22Rv1 (cell line): ENCODE measurements around the gene TAC3.
"Not testable (repeated sequence)": the region's sequence is repeated elsewhere in the genome, so short reads cannot be mapped to it uniquely, and the experiment has no call there.

Experiments
- H3K27ac ChIP-seq: fragments of 450-650 bp; 2 replicates; pipeline ENCODE4 v1.5.1; 2017
- CTCF ChIP-seq: fragments of 450-650 bp; IDR thresholded peaks from 2 replicates; pipeline ENCODE4 v1.5.1; 2017; ENCODE audit warnings: mild to moderate bottlenecking
- ZFX ChIP-seq: fragments of 450-650 bp; IDR thresholded peaks from 2 replicates; pipeline ENCODE4 v1.6.1; 2017; ENCODE audit warnings: antibody characterized with exemption, borderline replicate concordance

TAC3 gene

GRCh38 chr12:57016348-57016747 is at the start of gene TAC3:
Gene TAC3 (minus strand): TSS chr12:57016529. CDS start chr12:57015797, 732 bp downstream.
- TF ChIP-seq ZFX = no peak
- no peak for TF ChIP-seq CTCF
- H3K27ac ChIP-seq = no peak within 1 kb of the TSS

GRCh38 chr12:57063991-57064685 is 47.8 kb upstream of the TAC3 start:
- no peak for TF ChIP-seq ZFX
- no peak for TF ChIP-seq CTCF
- no peak overlapping the region; the same call in 1 of the 2 replicates for H3K27ac ChIP-seq

GRCh38 chr12:57058454-57058853 is 42.1 kb upstream of the TAC3 start:
- TF ChIP-seq CTCF (no peak), ZFX (no peak)
- no peak overlapping the region for H3K27ac ChIP-seq

- H3K27ac ChIP-seq = no peak overlapping the region
- TF ChIP-seq ZFX (no peak), CTCF (no peak)
These were observed 40.9 kb upstream of the TAC3 start for GRCh38 chr12:57057067-57057751.

DNA sequence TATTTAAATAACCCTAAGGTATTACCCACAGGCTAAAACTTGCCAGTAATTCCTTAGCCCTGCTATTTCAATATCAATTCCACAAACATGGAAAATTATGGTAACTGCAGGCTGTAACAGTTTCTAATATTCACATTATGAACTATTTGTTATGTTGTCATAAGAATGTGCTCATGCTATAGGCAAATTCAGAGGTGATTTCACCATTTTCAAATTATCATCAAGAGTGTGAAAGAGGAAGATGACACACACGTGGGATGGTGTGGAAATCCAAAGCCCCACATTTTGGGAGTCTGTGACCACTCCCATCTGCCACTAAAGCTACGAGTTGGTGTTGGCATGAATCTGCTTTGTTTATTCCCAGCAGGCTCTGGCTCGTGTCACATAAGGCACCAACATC is 39.5 kb upstream of the TAC3 start:
- no peak overlapping the region for H3K27ac ChIP-seq

DNA sequence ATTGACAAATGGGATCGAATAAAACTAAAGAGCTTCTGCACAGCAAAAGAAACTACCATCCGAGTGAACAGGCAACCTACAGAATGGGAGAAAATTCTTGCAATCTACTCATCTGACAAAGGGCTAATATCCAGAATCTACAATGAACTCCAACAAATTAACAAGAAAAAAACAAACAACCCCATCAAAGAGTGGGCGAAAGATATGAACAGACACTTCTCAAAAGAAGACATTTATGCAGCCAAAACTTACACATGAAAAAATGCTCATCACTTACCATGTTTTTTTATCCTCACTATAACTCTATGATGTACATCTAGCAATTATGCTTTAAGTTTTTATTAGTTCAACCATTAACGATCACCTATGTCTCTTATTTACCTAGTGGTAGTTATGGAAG is 37.6 kb upstream of the TAC3 start:
- not testable (repeated sequence) for H3K27ac ChIP-seq

More for the DNA sequence above, 39.5 kb upstream of the TAC3 start:
- no peak for TF ChIP-seq CTCF

GRCh38 chr12:57053146-57053545 is 36.8 kb upstream of the TAC3 start:
- not testable (repeated sequence) for H3K27ac ChIP-seq

DNA sequence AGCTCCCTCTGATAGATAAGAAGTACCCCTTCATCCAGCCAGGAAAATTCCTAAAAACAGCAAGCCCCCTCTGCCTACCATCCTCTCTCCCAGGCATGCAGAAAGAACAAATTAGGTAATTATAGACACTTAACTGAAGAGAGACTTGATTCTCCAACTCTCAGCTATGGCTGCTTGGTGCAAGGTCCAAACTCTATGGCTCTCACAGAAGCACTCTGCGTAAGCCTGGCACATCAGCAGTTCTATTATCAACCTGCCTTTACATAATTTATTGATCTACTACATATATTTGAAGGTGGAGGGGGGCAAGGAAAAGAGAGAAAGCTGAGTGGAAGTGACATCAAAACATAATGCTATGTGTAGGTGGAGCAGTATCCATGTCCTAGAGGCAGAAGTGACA is 34.7 kb upstream of the TAC3 start:
- no peak for TF ChIP-seq CTCF
- no peak for TF ChIP-seq ZFX
- H3K27ac ChIP-seq = peak overlapping the region; percentile 72; the same call in 1 of the 2 replicates
